Measurements from ENCODE around the gene DPP4.

GRCh38 chr2:162022290-162022945 is 51.6 kb downstream of the DPP4 start:
- TF ChIP-seq CTCF (IDR thresholded peaks at IDR 0.05), result no peak
- no peak for TF ChIP-seq POLR2A (IDR thresholded peaks at IDR 0.05)
